GM12892 (cell line): ENCODE results near the gene PROK2. TPM values are rescaled to one million over a fixed set of nuclear protein-coding genes. Genes with fewer than 3 reads are reported as not detected.

Experiments used
- DNase-seq: peaks from one replicate; pipeline ENCODE4 v3.0.0; 2011; ENCODE audit not compliant: insufficient read length
- FAIRE-seq: peaks from 2 replicates; lab custom pipeline; 2011; peaks lifted over from hg19 to GRCh38; lab: Jason Lieb, UNC
- POLR2A ChIP-seq: IDR thresholded peaks from 2 replicates; pipeline ENCODE4 v1.6.1; 2011; ENCODE audit warnings: low read depth, low read length, control low read depth
- POLR2AphosphoS5 ChIP-seq: IDR thresholded peaks from 2 replicates; pipeline ENCODE4 v1.6.1; 2011; ENCODE audit warnings: low read depth, low read length, control low read depth
- TAF1 ChIP-seq: IDR thresholded peaks from 2 replicates; pipeline ENCODE4 v1.6.1; 2011; ENCODE audit warnings: low read depth, mild to moderate bottlenecking, control low read depth, low read length, borderline replicate concordance
- polyA plus RNA-seq: library from polyadenylated mRNA; unstranded; fragments of >200 nt; gene quantifications from one replicate; pipeline ENCODE4 v1.2.1, GENCODE V29; 2012; ENCODE audit warnings: missing spikeins, inconsistent platforms; ENCODE audit not compliant: missing spikeins

Gene PROK2, protein sequence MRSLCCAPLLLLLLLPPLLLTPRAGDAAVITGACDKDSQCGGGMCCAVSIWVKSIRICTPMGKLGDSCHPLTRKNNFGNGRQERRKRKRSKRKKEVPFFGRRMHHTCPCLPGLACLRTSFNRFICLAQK
- polyA plus RNA-seq, result not detected

GRCh38 chr3:71784914-71785531 lies at the start of gene PROK2:
PROK2 (minus strand) TSS chr3:71785148; CDS start chr3:71785052, 96 bp downstream.
- TF ChIP-seq POLR2AphosphoS5 (no peak), TAF1 (no peak), POLR2A (no peak)
- FAIRE-seq (no peak), DNase-seq (peak; percentile 13)

DNA sequence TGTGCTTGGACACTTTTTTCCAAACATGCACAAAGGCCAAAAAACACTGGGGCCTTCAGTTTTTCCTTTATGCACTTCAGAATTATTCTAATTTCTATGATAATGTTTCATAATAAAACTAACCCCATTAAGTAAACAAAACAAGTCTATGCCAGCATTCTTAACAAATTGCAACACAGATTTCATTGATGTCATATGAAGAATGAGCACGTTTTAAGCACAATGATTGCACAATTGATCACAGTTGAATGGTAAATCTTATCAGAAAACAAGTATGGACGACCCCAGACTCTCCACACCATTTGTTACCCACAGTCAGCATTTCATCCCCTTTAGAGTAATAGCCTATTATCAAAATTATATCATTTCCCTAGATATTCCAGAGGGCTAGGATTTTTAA lies 46.7 kb upstream of the PROK2 start:
- DNase-seq (no peak), FAIRE-seq (no peak)
- TF ChIP-seq TAF1 (no peak), POLR2A (no peak), POLR2AphosphoS5 (no peak)

DNA sequence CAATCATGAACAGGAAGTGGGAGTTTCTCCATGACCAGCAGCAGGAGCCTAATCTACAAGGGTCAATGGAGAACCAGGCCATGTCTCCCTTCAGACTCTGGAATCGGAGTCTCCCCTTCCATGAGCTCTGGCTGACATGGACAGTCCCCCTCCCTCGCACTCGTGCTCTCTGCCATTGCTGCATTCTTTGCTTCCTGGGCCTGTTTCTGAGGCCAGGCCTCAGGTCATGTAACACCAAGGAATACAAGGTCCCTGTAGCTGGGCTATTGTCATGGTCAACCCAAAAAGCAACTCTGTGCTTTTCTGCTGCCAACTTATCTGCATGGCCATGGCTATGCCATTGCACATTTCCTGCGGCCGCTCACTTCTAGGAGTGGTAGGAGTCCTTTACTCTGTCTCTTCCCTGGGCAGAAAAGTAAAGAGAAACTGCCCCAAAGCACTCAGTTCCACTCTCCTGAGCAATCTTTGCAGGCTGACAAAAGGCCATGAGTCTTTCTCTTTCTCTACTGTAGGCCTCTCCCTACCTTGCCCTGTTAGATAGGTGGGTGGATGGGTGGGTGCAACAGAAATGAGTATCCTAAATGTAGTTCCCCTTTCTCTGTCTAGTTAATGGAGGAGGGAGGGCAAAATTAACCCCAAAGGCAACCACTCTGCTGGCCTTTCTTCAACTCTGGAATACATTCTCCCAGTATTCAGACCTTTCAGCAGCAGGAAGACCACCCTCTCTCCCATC lies 40.8 kb upstream of the PROK2 start:
- TF ChIP-seq POLR2AphosphoS5, result no peak
- TF ChIP-seq TAF1, result no peak
- TF ChIP-seq POLR2A, result no peak
- no peak for FAIRE-seq

DNA sequence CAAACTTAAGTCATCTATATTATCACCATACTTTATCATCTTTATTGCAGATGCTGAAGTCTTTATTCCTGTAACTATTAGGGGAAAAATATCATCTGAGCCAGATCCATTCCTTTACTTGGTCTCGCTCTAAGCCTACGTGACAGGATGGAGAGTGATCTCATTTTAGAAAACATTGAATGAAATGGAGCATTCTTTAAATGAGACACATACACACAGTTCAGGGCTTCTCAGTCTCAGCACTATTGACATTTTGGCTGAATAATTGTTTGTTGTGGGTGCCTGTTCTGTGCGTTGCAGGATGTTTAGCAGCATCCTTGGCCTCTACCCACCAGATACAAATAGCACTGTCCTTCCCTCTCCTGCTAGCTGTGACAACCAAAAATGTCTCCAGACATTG lies 36.2 kb upstream of the PROK2 start:
- FAIRE-seq (no peak), DNase-seq (no peak)
- TF ChIP-seq POLR2AphosphoS5, result no peak
- no peak for TF ChIP-seq TAF1
- no peak for TF ChIP-seq POLR2A

More for the DNA sequence above, 40.8 kb upstream of the PROK2 start:
- DNase-seq, result no peak

GRCh38 chr3:71817262-71817661 lies 32.3 kb upstream of the PROK2 start:
- DNase-seq, result no peak
- no peak for FAIRE-seq
- no peak for TF ChIP-seq TAF1
- no peak for TF ChIP-seq POLR2AphosphoS5
- no peak for TF ChIP-seq POLR2A

GRCh38 chr3:71816767-71817156 lies 31.8 kb upstream of the PROK2 start:
- TF ChIP-seq TAF1, result no peak
- no peak for TF ChIP-seq POLR2AphosphoS5
- FAIRE-seq, result no peak
- DNase-seq, result no peak

- no peak for FAIRE-seq
Measured at GRCh38 chr3:71815340-71816067, 30.6 kb upstream of the PROK2 start.

GRCh38 chr3:71813704-71814103 lies 28.8 kb upstream of the PROK2 start:
- FAIRE-seq (no peak), DNase-seq (no peak)
- TF ChIP-seq POLR2A (no peak), POLR2AphosphoS5 (no peak), TAF1 (no peak)

More at GRCh38 chr3:71815340-71816067, 30.6 kb upstream of the PROK2 start:
- no peak for TF ChIP-seq POLR2A
- TF ChIP-seq TAF1, result no peak
- TF ChIP-seq POLR2AphosphoS5, result no peak
- DNase-seq, result no peak

- no peak for FAIRE-seq
- TF ChIP-seq POLR2A, result no peak
- no peak for TF ChIP-seq TAF1
- TF ChIP-seq POLR2AphosphoS5, result no peak
- no peak for DNase-seq
Measured at GRCh38 chr3:71813073-71813472, 28.1 kb upstream of the PROK2 start.

GRCh38 chr3:71810056-71810455 lies 25.1 kb upstream of the PROK2 start:
- no peak for FAIRE-seq
- TF ChIP-seq POLR2AphosphoS5 (no peak), POLR2A (no peak)
- DNase-seq, result no peak

DNA sequence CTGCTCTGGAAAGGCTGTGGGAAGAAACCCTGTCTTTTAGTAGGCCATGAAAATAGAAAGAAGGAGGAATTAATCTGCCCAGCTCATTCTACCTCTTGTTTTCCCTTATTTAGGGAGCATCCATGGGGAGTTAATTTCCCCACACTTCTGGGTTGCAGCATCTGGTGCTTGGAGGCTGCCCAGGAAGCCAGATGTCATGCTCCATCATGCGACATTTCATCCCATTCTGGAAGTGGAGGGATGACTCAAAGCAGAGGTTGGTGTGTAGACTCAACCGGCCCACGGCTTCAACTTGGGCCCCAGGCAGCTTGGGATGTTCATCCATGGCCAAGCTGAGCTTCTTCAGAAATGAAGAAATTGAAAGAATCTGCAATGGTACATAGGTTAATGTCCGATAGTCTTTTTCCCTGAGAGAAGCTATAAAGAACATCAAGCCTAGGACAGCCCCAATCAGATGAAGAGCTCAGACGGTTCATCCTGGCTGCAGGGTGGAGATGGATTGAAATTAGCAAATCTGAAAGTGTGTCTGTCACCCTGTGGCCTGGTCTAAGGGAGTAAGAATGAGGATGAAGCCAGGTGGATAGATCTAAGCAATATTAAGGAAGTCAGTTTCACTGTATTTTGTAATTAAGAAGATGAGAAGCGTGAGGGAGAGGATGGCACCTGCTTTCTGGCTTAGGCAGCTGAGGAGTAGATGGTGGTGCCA lies 24.5 kb upstream of the PROK2 start:
- DNase-seq (no peak), FAIRE-seq (no peak)
- TF ChIP-seq POLR2AphosphoS5, result no peak
- TF ChIP-seq POLR2A, result no peak
- no peak for TF ChIP-seq TAF1
